Measurements from ENCODE around the gene AGPAT3.

GRCh38 chr21:43877936-43878575 lies 13.0 kb downstream of the AGPAT3 start:
- TF ChIP-seq CTCF (IDR thresholded peaks at IDR 0.05) (no peak), POLR2AphosphoS5 (IDR thresholded peaks at IDR 0.05) (no peak)

Measured in upper lobe of left lung (tissue), 4 donors.